GM21529 (cell line): ENCODE results near the gene RALGPS1.

Experiments used
- ATAC-seq: cut with Tn5 transposase; IDR thresholded peaks from one replicate; pipeline ENCODE4 v1.9.1; 2021; ENCODE audit not compliant: unreplicated experiment

The RALGPS1 gene

GRCh38 chr9:126914458-126915280, at the start of gene RALGPS1:
TSS of gene RALGPS1 (plus strand) at chr9:126914782. CDS start at chr9:126962290, 47,508 bp downstream.
- ATAC-seq: peak; percentile 98

GRCh38 chr9:126869368-126869767, 45.2 kb upstream of the RALGPS1 start:
- no peak for ATAC-seq

GRCh38 chr9:126872516-126872915, 42.1 kb upstream of the RALGPS1 start:
- ATAC-seq: no peak

GRCh38 chr9:126874546-126875314, 39.9 kb upstream of the RALGPS1 start:
- no peak for ATAC-seq

GRCh38 chr9:126875756-126876510, 38.6 kb upstream of the RALGPS1 start:
- ATAC-seq: no peak

GRCh38 chr9:126876531-126876930, 38.1 kb upstream of the RALGPS1 start:
- ATAC-seq: no peak

GRCh38 chr9:126877418-126877817, 37.2 kb upstream of the RALGPS1 start:
- ATAC-seq: no peak

GRCh38 chr9:126879288-126879687, 35.3 kb upstream of the RALGPS1 start:
- ATAC-seq: no peak

GRCh38 chr9:126880226-126880946, 34.2 kb upstream of the RALGPS1 start:
- no peak for ATAC-seq

- no peak for ATAC-seq
Observed at GRCh38 chr9:126880947-126881332, 33.6 kb upstream of the RALGPS1 start.

GRCh38 chr9:126882746-126883145, 31.8 kb upstream of the RALGPS1 start:
- ATAC-seq: no peak

GRCh38 chr9:126883636-126884035, 30.9 kb upstream of the RALGPS1 start:
- no peak for ATAC-seq

GRCh38 chr9:126885131-126885641, 29.4 kb upstream of the RALGPS1 start:
- ATAC-seq: no peak

GRCh38 chr9:126886034-126886822, 28.4 kb upstream of the RALGPS1 start:
- no peak for ATAC-seq

GRCh38 chr9:126886897-126887296, 27.7 kb upstream of the RALGPS1 start:
- ATAC-seq: no peak

- ATAC-seq: no peak
Observed at GRCh38 chr9:126891676-126892075, 22.9 kb upstream of the RALGPS1 start.

- no peak for ATAC-seq
Observed at GRCh38 chr9:126893079-126893478, 21.5 kb upstream of the RALGPS1 start.

- no peak for ATAC-seq
Observed at GRCh38 chr9:126894052-126894603, 20.5 kb upstream of the RALGPS1 start.

- ATAC-seq: no peak
Observed at GRCh38 chr9:126902210-126902609, 12.4 kb upstream of the RALGPS1 start.
